Activated naive CD8-positive, alpha-beta T cell treated with anti-CD3 and anti-CD28 coated beads, Interleukin-2, amount 50 U/mL, for 16 hours (primary cell): ENCODE measurements around the gene KRT8.

Source experiments
- DNase-seq: peaks from one replicate; pipeline ENCODE4 v3.0.0-alpha.2; 2020; ENCODE audit warnings: low read depth, low spot score

Gene KRT8

GRCh38 chr12:52925717-52926595 is 21.1 kb upstream of the KRT8 start:
- no peak for DNase-seq

DNA sequence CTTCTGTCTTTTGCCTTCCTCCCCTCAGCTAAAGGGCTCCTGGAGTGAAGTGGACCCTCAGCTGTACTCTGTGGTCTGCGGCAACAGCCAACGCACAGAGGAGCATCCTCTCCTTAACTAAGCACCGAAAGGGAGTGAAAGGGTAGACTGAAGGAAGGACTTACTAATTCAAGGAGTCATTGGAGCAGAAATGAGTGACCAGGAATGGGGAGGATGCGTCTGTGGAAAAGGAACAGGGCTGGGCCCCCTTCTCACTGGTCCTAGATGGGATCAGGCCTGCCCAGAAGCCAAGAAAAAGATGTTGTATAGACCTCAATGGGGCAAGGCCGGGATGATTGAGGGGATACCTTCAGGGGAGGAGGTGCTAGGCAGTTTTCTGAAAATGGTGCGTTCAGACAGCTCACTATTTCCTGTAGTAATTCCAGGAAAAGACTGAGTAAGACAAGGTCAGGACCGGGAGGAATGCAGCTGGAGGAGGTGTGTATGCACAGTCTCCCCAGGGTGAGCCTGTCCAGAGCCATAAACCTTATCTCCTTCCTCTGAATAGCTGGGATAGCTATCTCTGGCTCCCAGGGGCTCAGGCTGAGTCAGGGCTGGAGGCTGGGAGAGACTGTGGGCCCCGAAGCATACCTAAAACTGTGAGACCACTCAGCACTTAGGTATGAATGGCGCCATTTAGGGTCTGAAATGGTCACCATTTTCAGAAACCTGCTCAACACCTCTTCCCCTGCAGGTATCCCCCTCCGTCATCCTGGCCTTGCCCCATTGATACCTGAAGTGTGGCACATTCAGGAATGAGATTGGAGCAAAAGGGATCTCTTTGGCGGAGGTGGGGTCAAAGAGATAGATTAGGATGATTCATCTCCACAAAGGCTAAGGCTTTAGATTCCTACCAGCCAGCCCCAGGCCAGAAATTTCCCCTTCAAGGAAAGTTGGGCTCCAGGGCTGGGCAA is 20.2 kb upstream of the KRT8 start:
- DNase-seq, result no peak

GRCh38 chr12:52921488-52922165 is 16.8 kb upstream of the KRT8 start:
- DNase-seq, result no peak

DNA sequence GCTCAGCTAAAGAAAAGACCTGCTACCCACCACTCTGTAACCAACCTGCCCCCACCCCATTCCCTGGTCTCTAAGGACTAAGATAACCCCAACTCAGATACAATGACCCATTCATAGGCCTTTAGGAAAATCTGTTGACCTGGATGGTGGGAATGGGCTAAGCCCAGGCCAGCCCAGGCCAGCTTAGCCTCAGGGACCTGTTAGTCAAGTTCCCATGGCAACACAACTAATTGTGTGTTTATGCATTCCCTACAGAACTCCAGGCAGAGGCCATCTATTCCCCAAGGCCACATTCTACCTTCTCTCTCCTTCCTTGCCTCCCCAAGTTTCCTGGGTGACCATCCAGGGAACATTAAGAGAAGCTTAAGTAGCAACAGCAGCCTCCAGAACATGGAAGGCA is 16.1 kb upstream of the KRT8 start:
- no peak for DNase-seq

- no peak for DNase-seq
These were observed 13.9 kb upstream of the KRT8 start for GRCh38 chr12:52918784-52919183.

DNA sequence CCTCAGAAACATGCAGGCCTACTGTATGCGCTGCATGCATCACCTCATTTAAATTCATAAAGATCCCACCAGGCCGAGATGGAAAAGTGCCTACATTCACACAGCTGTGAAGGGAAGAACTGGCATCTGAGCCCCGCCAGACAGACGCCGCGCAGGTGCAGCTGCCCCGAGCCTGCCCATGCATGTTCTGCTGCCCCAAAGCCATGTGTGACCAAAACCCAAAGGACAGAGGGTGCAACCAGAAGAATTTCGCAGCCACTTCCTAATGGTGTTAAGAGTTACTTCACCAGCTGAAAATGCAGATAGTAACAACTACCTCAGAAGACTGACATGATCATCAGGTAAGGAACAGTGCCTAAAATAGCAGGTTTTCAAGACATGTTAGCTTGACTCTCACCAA is 13.5 kb upstream of the KRT8 start:
- no peak for DNase-seq

DNA sequence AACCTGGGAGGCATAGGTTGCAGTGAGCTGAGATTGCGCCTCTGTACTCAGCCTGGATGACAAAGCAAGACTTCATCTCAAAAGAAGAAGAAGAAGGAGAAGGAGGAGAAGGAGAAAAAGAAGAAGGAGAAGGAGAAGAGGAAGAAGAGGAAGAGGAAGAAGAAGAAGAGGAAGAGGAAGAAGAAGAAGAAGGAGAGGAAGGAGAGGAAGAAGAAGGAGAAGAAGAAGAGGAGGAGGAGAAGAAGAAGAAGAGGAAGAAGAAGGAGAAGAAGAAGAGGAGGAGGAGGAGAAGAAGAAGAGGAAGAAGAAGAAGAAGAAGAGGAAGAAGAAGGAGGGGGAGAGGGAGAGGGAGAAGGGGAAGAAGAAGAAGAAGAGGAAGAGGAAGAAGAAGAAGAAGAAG is 12.9 kb upstream of the KRT8 start:
- no peak for DNase-seq

DNA sequence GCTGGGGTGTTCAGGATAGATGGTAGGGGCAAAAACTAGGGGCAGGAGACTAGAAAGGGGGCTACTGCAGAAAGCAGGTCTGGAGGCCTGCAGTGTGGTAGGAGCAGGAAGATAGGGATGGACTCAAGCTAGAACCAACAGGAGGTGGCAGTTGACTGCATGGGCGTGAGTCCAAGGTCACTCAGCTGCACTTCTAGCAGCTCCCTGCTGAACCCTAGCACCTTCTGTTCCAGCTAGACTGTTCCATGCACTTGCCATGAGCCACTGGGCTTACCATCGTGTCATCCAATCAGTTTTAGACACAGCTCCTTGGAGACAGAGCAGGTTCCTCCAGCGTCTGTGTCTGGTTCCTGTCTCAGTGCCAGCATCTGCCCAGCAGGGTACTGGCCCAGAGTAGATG is 11.3 kb upstream of the KRT8 start:
- no peak for DNase-seq

DNA sequence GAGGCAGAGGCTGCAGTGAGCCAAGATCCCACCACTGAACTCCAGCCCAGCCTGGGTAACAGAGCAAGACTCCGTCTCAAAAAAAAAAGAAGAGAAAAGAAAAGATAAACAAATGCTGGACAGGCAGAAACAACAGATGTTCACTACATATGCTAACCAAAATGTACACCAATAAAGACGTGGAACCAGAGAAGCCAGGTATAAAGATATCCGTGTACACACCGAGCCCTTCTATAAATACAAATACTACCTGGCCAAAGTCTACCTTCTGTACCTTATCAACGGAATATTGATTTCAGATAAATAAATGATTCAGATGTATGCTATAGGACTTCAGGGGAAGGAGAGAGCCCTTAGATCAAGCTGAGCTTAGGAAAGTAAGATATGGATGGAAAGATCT is 10.8 kb upstream of the KRT8 start:
- DNase-seq, result no peak

DNA sequence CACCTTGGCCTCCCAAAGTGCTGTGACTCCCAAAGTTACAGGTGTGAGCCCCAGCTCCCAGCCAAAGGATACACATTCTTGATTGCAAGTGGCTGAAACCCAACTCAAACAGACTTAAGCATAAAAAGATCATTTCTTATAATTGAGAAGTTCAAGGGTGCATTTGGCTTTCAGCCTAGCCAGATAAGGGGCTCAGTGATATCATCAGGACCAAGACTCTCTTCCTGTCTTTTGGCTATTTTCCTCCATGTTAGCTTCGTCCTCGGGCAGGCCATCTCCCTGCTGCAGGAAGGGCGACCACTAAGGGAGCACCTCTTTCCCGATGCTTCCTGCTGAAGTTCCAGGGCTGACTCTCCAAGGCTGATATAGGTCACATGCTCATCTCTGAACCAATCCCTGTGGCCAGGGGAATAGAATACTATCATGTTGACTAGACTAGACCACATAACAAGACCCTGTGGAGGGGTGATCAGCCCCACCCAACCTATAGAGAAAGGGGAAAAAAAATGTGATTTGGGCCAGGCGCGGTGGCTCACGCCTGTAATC is 9.8 kb upstream of the KRT8 start:
- no peak for DNase-seq

- no peak for DNase-seq
These were observed 8.6 kb upstream of the KRT8 start for GRCh38 chr12:52913431-52913821.

DNA sequence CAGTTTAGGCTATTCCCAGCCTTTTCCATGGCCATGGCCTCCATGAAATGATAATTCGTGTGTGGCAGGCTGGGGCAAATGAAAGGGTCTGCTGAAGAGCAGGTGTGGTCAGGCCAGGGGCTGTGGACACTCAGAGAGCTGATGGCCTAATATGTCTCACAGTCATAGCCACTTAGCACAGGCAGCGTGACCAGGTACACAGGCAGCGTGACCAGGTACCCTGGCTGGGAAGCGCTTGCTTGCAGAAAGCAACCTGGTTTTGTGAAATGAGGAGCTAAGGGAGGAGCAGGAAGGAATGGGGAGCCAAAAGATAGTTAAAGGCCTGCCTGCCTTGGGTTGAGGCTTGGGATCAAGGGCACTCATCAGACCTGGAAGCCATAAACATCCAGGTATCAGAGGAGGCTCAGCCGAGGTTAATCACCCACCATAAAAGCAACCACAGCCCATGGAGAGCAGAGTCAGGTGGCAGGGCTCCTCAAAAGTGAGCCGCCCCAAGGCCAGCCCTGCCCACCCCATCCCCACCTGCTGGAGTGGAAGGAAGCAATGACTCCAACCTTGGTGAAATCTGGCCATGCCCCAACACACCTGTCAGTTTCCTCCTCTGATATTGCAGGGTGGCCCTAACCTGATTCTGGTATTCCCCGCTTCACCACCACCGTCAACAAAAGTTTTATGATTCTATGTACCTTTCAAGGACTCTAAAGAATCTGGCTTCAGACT is 8.0 kb upstream of the KRT8 start:
- no peak for DNase-seq

DNA sequence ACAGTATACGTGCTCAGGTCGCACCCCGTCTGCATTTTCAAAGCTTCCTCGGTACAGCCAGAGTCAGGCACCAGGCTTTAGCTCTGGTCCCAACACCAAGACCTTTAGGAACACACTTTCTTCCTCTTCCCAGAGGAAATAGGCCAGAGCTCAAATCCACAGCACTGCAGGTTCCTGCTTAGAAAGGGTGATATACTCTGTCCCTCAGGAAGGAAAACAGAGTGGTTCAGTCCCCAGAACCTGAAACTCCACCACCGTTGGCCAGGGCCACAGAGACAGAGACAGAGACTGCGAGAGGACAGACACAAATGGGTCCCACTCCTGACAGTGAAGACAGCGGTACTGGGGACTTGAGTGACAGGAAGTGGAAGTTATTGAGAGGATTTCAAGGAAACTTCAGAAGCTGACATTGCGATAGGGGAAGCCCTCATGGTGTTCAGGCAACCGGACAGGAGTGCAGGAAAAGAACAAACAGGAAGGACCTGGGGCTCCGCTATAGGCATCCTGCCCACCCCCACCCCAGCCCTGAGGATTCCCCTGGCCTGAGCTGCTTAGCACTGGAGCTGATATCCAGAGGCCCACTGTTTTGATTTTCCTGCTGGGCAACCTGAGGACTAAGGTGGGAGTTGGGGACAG is 5.5 kb upstream of the KRT8 start:
- DNase-seq, result no peak

DNA sequence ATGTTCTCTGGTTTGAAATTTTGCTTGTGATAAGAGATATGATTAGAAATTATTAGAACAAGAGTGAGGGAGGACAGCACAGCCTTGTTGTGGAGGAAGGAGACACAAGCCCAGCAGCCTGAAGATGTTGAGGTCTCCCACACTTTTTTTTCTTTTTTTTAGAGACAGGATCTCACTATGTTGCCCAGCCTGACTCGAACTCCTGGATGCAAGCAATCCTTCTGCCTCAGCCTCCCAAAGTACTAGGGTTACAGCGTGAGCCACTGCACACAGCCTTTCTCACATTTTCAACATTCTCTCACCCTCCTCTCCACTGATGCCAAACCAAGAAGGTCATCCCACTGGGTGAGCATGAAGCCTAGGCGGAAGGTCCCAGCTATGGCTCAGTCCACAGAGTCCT is 4.9 kb upstream of the KRT8 start:
- no peak for DNase-seq

GRCh38 chr12:52909331-52909730 is 4.5 kb upstream of the KRT8 start:
- DNase-seq, result no peak

DNA sequence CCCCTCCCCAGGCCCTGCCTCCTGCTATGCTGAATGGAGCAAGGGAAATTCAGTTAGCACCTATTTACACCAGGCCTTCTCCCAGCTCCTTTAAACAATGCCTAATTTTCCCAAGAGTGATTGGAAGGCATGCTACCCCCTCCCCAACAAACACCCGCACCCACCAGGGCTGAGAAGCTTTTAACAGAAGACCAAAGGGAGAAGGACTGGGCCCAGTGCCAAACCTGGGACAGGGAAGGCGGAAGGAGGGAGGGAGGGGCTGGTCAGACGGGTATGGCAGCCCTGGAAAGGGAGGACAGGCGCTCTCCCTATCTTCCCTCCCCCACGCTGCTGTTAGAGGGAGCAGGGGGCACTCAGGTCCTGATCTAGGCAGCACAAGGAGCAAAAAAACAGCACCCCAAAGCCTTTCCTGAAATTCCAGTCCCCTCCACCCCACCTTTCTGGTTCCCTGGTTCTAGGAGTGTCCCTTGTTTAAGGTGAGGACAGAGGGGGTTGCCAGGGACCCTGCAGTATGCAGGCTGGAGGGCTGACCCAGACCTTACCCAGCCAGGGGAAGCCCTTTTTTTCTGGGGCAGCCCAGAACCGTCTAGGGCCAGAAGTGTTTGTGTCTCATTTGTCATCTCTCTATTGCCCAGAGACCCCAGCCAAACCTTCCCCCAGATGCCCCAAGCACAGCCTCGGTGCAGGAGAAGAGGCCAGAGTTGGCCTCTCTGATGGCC is 2.4 kb upstream of the KRT8 start:
- DNase-seq, result no peak

DNA sequence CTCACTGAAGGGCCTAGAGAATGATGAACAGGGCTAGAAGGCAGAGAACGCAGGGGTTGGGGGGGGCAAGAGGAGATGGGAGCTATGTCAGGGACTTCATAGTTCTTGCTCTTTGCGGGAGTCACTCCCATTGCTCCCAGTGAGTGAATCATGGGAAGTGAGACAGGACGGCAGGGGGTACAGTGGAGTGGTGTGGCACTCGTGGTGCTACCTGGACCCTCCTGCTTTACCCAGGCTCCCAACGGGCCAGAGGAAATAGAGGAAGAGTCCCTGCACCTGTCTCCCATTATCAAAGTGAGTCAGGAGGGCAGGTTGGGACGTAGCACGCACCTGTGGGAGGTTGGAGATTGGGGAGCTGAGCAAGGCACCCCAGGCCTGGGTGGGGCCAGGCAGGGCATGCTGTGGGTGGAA is 1.3 kb upstream of the KRT8 start:
- no peak for DNase-seq

DNA sequence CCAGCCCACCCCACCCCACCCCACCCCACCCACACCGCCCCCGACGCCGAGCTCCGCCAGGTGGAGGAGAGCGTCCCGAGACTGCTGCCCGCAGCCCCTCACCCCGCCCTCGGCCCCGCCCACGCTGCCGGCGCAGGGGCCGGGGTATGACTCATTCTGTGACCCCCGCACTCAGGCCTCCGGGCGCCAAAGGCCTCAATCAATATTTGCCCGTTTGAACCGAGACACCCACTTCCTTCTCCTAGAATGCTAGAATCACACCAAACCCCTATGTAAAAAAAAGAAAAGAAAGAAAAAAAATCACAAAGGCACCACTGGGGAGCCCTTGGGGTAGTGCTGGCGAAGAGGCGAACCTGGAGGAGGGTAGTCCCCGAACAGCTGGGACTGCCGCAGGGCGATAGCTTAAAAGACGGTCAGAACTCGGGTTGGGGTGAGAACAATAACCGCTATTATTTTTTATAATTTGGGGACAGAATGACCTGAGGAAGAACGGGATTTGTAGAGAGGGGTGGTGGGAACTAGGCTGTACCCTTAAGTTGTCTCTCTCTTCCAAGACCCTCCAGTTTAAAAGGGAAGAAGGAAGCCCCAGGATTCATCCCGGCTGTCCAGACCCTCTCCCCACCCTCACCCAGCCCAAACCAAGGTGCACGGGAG is 894 bp downstream of the KRT8 start:
- no peak for DNase-seq

GRCh38 chr12:52903285-52903854 is 1.5 kb downstream of the KRT8 start:
- DNase-seq, result peak; percentile 36
